ENCODE data around the gene GPR155.
A peak's percentile ranks its signal among the peaks of the same experiment; 100 is the strongest.

Gene GPR155

GRCh38 chr2:174486563-174487107 lies at the start of gene GPR155:
GPR155 (minus strand) TSS chr2:174487029; CDS start chr2:174481956, 5,073 bp downstream.
- no peak for DNase-seq

GRCh38 chr2:174535757-174536703 lies 49.2 kb upstream of the GPR155 start:
- peak; percentile 1 for DNase-seq

DNA sequence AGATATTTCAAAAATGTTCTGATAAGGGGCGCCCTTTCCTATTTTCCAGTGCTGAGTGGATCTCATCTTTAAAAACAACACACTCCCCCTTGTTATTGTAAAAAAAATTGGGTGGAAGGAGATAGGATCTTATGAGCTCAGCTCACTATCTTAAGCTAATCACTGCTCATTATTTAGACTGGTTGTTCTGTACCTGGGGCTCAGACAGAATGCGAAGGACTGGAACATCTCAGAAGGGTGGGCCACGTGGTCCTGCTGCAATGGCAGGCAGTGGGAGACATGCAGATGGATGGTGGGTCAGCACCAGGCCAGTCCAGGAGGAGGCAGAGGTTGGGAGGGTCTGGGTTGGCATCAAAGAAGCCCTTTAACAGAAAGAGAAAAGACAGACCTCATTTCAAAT lies 48.3 kb upstream of the GPR155 start:
- no peak for DNase-seq

GRCh38 chr2:174529916-174530315 lies 43.1 kb upstream of the GPR155 start:
- no peak for DNase-seq

DNA sequence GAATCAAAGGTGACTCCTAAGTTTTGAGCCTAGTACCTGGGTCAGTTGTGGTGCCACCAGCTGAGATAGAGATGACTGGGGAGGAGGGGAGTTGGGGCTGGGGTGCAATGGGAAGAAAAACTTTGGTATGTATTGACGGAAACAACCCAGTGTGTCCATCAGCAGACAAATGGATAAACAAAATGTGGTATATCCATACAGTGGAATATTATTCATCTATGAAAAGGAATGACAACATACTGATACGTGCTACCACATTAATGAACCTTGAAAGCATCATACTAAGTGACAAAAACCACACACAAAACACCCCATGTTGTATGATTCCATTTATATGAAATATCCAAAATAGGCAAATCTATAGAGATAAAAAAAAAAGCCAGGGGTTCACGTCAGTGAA lies 41.1 kb upstream of the GPR155 start:
- no peak for DNase-seq

DNA sequence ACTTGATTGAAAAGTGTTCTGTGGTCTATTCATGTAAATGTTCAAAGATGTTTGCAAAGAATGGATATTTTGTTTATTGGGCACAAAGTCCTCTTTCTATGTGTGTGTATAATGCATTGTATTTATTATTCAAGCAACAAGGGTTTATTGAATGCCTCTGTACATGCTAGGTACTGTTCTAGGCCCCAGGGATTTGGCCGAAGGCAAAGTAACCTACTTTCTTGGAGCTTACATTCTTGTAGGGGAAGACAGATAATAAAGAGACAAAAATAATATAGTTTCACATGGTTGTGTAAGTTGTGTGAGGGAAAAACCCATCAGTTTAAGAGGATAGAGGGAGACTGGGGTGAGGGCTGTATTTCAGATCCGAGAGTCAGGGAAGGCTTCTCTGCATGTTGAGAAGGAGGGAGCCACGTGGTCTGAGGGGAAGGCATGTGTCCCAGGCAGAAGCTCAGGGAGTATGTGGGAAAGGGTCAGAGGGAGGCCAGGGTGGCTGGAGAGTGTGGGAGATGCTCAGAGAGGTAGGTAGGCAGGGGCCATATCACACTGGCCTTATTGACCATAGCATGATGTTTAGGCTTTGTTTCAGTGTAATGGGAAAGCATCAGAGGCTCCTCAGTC lies 40.4 kb upstream of the GPR155 start:
- no peak for DNase-seq

- no peak for DNase-seq
These were observed 37.7 kb upstream of the GPR155 start for GRCh38 chr2:174524527-174524926.

DNA sequence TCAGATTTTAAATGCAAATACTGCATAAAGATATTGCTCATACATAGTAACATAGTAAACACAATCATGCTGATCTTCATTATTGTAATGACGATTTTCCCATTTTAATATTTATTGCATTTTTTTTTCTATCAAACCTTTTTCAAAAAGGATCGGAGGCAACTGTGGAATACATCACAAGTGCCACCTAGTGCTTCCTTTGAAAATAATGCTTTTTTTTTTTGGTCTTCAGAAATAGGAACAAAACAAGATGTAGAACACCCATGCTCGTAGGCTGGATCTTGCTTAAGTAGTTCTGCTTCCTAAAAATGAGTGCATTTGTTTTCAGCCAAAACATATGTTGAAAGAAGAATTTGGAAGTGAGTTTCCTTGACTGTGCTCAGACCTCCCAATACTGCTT lies 35.7 kb upstream of the GPR155 start:
- no peak for DNase-seq

DNA sequence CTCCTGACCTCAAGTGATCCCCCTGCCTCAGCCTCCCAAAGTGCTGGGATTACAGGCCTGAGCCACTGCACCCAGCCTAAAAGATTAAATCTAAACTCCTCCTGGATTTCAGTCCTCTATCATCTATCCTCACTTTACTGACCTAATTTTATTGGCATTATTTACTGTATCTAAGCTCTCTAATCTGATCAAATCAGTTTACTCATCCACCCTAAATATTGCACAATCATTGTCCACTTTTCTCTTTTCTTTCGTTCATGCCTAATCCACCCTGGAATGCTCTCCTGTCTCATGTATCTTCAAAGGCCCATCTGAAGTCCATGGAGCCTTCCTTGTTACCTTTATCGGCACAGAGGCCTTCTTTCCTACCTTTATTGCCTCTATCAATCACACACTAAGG lies 31.6 kb upstream of the GPR155 start:
- DNase-seq, result no peak

GRCh38 chr2:174516501-174517378 lies 29.9 kb upstream of the GPR155 start:
- no peak for DNase-seq

DNA sequence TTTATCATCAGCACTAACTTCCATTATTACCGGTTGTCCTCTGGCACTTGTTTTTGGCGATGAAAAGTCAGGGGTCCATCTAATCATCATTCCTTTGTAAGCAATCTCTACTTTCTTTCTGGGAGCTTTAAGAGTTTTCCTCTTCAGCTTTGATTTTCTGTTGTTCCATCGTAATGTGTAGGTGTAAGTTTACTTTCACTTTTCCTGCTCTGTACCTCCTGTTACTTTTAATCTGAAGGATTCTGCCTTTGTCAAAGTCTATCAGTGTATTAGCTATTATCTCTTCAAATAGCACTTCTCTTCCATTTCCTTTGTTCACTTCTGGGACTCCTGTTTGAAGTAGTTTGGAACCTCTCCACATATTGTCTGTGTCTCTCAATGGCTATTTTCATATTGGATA lies 25.5 kb upstream of the GPR155 start:
- DNase-seq, result no peak

DNA sequence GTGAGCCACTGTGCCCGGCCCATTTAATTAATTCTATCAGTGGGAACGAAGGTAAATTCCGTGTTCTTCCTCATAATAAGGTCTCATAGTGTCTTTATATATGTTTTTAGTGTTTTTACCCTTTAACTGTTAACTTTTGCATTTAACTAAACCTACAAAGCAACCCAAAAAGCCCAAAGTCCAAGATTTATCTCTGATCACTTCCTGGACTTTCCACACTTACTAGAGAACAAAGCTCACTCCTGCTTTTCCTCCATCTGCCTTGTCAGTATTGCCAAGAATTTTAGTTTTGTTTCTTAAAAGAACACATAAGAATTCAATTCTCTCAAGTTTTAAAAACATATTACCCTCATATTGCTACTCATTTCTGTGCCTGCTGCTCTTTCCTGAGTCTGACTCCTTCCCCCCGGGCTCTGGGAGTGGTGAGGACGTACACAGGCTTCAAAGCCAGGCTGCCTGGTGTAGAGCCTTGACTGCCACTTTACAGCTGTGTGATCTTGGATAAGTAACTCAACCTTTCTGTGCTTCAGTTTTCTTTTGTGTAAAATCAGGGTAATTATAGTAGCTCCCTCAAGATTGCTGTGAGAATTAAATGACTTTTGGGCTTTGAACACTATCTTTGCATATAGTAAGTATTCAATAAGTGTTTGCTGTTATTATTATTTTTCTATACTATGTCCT lies 24.9 kb upstream of the GPR155 start:
- DNase-seq, result no peak

GRCh38 chr2:174510583-174511189 lies 23.9 kb upstream of the GPR155 start:
- DNase-seq, result no peak

DNA sequence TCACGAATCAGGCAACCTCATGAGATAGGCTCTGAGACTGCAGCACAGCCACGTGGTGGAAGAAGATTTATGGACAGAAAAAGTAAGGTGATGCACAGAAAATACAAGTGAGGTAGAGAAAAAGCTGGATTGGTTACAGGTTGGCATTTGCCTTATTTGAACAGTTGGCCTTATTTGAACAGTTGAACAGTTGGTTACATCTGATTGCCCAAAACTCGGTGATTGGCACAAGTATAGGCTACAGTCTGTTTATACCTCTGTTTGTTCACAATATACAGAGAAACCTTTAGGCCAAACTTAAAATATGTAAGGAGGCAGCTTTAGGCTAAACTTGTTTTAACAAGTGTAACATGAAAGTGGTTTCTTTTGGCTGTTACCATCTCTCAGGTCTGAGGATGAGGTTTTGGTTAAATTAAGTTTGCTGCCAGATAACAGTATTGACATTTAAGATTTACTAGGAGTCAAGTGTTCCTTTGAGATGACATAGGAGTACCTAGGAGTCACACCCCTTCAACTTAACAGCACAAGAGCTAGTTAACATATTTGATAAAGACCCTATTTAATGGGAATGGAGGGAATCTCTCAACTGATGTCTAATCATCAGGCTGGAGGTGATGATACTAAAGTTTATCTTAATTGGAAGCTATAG lies 16.5 kb upstream of the GPR155 start:
- DNase-seq, result no peak

- no peak for DNase-seq
These were observed 12.5 kb upstream of the GPR155 start for GRCh38 chr2:174499371-174499770.

DNA sequence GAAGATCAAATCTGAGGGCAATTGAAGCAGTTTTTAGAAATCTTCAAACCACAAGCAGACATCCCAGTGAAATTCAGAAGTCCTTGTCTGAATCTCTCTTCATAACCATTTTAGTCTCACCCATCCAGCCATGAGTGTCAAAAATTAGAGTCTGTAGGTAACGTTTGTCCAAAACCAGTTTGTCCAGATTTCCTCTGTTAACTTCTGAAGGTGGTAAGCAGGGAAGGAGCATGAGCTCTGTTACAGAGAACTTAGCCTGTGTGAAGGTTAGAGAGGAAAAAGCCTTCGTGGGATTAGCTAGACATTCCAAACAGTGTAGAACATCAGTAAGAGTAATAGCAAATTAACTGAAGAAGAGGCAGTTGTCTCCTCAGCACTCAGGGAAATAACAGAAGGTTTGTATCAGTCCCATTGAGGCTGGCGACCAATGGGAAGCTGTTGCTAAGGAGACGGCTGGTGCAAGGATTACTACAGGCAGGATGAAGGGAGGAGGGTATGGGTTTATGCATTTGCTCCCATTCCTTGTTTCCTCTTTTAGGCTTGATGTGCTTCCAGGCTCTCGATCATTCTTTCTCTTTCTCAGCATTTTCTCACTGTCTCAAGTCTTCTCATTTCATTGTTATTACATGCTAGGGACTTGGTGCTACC lies 8.7 kb upstream of the GPR155 start:
- DNase-seq, result no peak

DNA sequence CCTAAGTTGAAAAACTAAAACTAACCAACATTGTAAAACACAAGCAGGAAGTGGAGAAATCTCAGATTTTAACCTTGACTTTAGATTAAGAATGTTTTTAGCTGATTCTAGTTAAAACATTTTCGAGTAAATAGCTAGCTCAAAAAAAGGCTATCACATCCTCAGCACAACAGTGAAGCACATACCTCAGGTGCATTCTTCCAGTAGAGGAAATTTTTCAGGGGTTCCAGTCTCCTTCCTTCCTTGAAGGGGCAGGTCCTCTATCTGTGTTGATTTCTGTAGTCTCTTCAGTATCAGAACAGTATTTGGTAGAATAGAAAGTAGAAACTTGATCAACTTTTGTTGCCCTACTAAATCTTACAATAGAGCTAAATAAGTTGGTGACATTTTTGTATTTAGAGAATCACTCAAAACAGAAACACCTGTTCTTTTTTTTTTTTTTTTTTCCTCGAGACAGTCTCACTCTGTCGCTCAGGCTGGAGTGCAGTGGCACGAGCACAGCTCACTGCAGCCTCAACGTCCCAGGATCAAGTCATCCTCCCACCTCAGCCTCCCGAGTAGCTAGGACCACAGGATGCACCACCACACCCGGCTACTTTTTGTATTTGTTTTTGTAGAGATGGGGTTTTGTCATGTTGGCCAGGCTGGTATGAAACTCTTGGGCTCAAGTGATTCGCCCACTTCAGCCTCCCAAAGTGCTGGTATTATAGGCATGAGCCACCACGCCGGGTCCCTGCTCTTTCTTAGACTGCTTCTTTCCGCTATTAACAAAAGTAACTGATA lies 6.9 kb upstream of the GPR155 start:
- no peak for DNase-seq

DNA sequence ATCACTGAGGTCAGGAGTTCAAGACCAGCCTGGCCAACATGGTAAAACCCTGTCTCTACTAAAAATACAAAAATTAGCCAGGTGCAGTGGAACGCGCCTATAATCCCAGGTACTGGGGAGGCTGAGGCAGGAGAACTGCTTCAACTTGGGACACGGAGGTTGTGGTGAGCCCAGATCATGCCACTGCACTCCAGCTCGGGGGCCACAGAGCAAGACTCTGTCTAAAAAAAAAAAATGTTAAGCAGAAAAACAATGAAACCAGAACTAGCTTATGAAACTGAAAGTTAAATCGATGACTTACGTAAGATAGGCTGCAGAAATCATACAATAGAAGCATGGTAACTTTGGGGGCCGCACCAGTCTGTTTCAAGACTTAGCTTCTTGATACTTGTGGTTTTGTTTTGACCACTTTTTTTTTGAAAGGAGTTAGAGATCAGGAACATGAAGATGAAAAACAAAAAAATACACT lies 6.2 kb upstream of the GPR155 start:
- no peak for DNase-seq

DNA sequence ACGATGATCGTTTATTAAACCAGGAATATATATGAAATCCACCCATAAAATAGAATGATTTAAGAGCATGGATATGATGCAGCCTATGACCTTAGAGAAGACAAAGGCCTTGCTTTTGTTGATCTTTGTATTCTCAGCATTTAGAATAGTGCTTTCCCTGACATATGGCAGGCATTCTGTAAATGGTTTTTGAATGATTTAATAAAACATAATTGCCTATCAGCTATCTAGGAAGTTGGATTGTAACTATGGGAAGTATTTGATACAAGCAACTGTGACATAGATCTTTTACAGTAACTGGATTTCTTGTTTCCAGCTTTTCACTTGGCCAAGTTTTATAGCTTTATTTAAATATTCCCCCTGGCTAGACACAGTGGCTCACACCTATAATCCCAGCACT lies 5.1 kb upstream of the GPR155 start:
- no peak for DNase-seq

- no peak for DNase-seq
These were observed 3.2 kb upstream of the GPR155 start for GRCh38 chr2:174490051-174490450.

All from NCI-H1092 (cell line).